Measurements from ENCODE around the gene LGI1. TPM values are rescaled to one million over a fixed set of nuclear protein-coding genes. Genes with fewer than 3 reads are reported as not detected.
A peak's percentile ranks its signal among the peaks of the same experiment; 100 is the strongest.

Gene LGI1
- total RNA-seq, 1 donor from 2014 or later = 2.3 TPM

- H3K4me1 Mint-ChIP-seq (ENCODE audit: low read depth) = peaks cover 26% of the 10 kb centered on the region
- H3K27me3 Mint-ChIP-seq (ENCODE audit: low read depth) = peaks cover 2% of the 10 kb centered on the region
- H3K4me3 Mint-ChIP-seq (ENCODE audit: unreplicated experiment) = no peak overlapping the region
- TF ChIP-seq CTCF (IDR thresholded peaks at IDR 0.05) = no peak
- H3K36me3 Mint-ChIP-seq (ENCODE audit: low read depth) = no peaks in the 10 kb centered on the region
- H3K27ac Mint-ChIP-seq (ENCODE audit: unreplicated experiment) = no peak overlapping the region
- H3K9me3 Mint-ChIP-seq (ENCODE audit: low read depth) = peaks cover 4% of the 10 kb centered on the region
- no peak for DNase-seq (ENCODE audit: low spot score)
These were observed 60.4 kb downstream of the LGI1 start for GRCh38 chr10:93818086-93818485.

GRCh38 chr10:93819520-93819919 is 61.8 kb downstream of the LGI1 start:
- Mint-ChIP-seq H3K27ac (ENCODE audit: unreplicated experiment) (no peak overlapping the region), H3K9me3 (ENCODE audit: low read depth) (peaks cover 4% of the 10 kb centered on the region), H3K4me1 (ENCODE audit: low read depth) (peaks cover 14% of the 10 kb centered on the region), H3K36me3 (ENCODE audit: low read depth) (no peaks in the 10 kb centered on the region), H3K27me3 (ENCODE audit: low read depth) (peaks cover 2% of the 10 kb centered on the region), H3K4me3 (ENCODE audit: unreplicated experiment) (no peak overlapping the region)
- no peak for DNase-seq (ENCODE audit: low spot score)
- TF ChIP-seq CTCF (IDR thresholded peaks at IDR 0.05) = no peak

- no peak for TF ChIP-seq CTCF (IDR thresholded peaks at IDR 0.05)
- no peak for DNase-seq (ENCODE audit: low spot score)
- Mint-ChIP-seq H3K4me3 (ENCODE audit: unreplicated experiment) (no peak overlapping the region), H3K27me3 (ENCODE audit: low read depth) (peaks cover 2% of the 10 kb centered on the region), H3K27ac (ENCODE audit: unreplicated experiment) (no peak overlapping the region), H3K4me1 (ENCODE audit: low read depth) (peaks cover 10% of the 10 kb centered on the region), H3K9me3 (ENCODE audit: low read depth) (peaks cover 4% of the 10 kb centered on the region), H3K36me3 (ENCODE audit: low read depth) (no peaks in the 10 kb centered on the region)
These were observed 62.7 kb downstream of the LGI1 start for GRCh38 chr10:93820434-93820833.

GRCh38 chr10:93821051-93821772 is 63.5 kb downstream of the LGI1 start:
- Mint-ChIP-seq H3K27me3 (ENCODE audit: low read depth) (peaks cover 2% of the 10 kb centered on the region), H3K27ac (ENCODE audit: unreplicated experiment) (no peak overlapping the region), H3K9me3 (ENCODE audit: low read depth) (peaks cover 4% of the 10 kb centered on the region), H3K4me1 (ENCODE audit: low read depth) (peaks cover 6% of the 10 kb centered on the region), H3K4me3 (ENCODE audit: unreplicated experiment) (no peak overlapping the region), H3K36me3 (ENCODE audit: low read depth) (no peaks in the 10 kb centered on the region)
- TF ChIP-seq CTCF (IDR thresholded peaks at IDR 0.05) = peak; percentile 81
- DNase-seq (ENCODE audit: low spot score) = no peak

- H3K4me1 Mint-ChIP-seq (ENCODE audit: low read depth) = peaks cover 9% of the 10 kb centered on the region
- no peaks in the 10 kb centered on the region for H3K9me3 Mint-ChIP-seq (ENCODE audit: low read depth)
- H3K36me3 Mint-ChIP-seq (ENCODE audit: low read depth) = no peaks in the 10 kb centered on the region
- no peak overlapping the region for H3K27ac Mint-ChIP-seq (ENCODE audit: unreplicated experiment)
- no peak for DNase-seq (ENCODE audit: low spot score)
- no peak overlapping the region for H3K4me3 Mint-ChIP-seq (ENCODE audit: unreplicated experiment)
- peaks cover 1% of the 10 kb centered on the region for H3K27me3 Mint-ChIP-seq (ENCODE audit: low read depth)
- no peak for TF ChIP-seq CTCF (IDR thresholded peaks at IDR 0.05)
These were observed 68.6 kb downstream of the LGI1 start for GRCh38 chr10:93826355-93826754.
